Epithelial cell of proximal tubule (primary cell): ENCODE data around the gene ORAI3. TPM values are rescaled to one million over a fixed set of nuclear protein-coding genes. Genes with fewer than 3 reads are reported as not detected.

Experiments used
- DNase-seq: peaks from one replicate; pipeline ENCODE4 v3.0.0-alpha.2; 2011; ENCODE audit warnings: low read depth
- H3K4me3 ChIP-seq: 2 replicates; pipeline ENCODE4 v1.5.1; 2011; ENCODE audit warnings: low read depth, mild to moderate bottlenecking, low read length
- CTCF ChIP-seq: conservative IDR thresholded peaks from 2 replicates; pipeline ENCODE4 v1.5.1; 2012; ENCODE audit warnings: low read depth, mild to moderate bottlenecking, low read length
- total RNA-seq: library from RNA; depleted of rRNA; stranded (reverse); fragments of >200 nt; gene quantifications from 2 replicates; pipeline ENCODE4 v1.2.3, GENCODE V29; 2015

ORAI3 gene
- total RNA-seq, 1 donor from 2014 or later, result 37.6 TPM

- DNase-seq, result no peak
- peak; percentile 90 for TF ChIP-seq CTCF
- peak overlapping the region; percentile 9 for H3K4me3 ChIP-seq
These were observed 7.1 kb upstream of the ORAI3 start for GRCh38 chr16:30941600-30942425.

- DNase-seq, result no peak
- peak overlapping the region; percentile 9 for H3K4me3 ChIP-seq
- TF ChIP-seq CTCF, result no peak
These were observed 6.5 kb upstream of the ORAI3 start for GRCh38 chr16:30942426-30942806.

- no peak overlapping the region for H3K4me3 ChIP-seq
- TF ChIP-seq CTCF, result no peak
- DNase-seq, result no peak
These were observed 4.5 kb upstream of the ORAI3 start for GRCh38 chr16:30944352-30944751.

- TF ChIP-seq CTCF, result no peak
- DNase-seq, result no peak
- no peak overlapping the region for H3K4me3 ChIP-seq
These were observed 2.0 kb upstream of the ORAI3 start for GRCh38 chr16:30946671-30947540.

GRCh38 chr16:30947541-30947858 is 1.4 kb upstream of the ORAI3 start:
- no peak for DNase-seq
- no peak for TF ChIP-seq CTCF

GRCh38 chr16:30947859-30948666 is 805 bp upstream of the ORAI3 start:
- TF ChIP-seq CTCF, result no peak
- H3K4me3 ChIP-seq, result peak overlapping the region; percentile 95
- DNase-seq, result peak; percentile 84

More at GRCh38 chr16:30947541-30947858, 1.4 kb upstream of the ORAI3 start:
- no peak overlapping the region for H3K4me3 ChIP-seq
